Liver (tissue), 9 donors: Measurements from ENCODE around the gene RYR2. TPM values are rescaled to one million over a fixed set of nuclear protein-coding genes. Genes with fewer than 3 reads are reported as not detected.

Source experiments
- DNase-seq: peaks from one replicate; pipeline ENCODE4 v3.0.0-alpha.2; 2017; ENCODE audit warnings: low spot score
- H3K27ac ChIP-seq, 2 donors: one replicate each; pipeline ENCODE4 v1.7.0; 2013; ENCODE audit warnings: inconsistent platforms in 2 of 2, low read length in 2 of 2, control low read depth in 1 of 2, low read depth in 1 of 2, mild to moderate bottlenecking in 1 of 2
- H3K27me3 ChIP-seq, 4 donors: one replicate each; pipeline versions ENCODE4 v1.6.1 to v1.7.0; 2013; ENCODE audit warnings: low read length in 3 of 4, inconsistent platforms in 1 of 4, mild to moderate bottlenecking in 1 of 4, moderate library complexity in 1 of 4; ENCODE audit not compliant: control insufficient read depth in 4 of 4, insufficient read depth in 4 of 4
- H3K36me3 ChIP-seq, 4 donors: one replicate each; pipeline versions ENCODE4 v1.6.1 to v1.7.0; 2013; ENCODE audit warnings: low read length in 3 of 4, mild to moderate bottlenecking in 3 of 4, low read depth in 1 of 4, moderate library complexity in 1 of 4; ENCODE audit not compliant: control insufficient read depth in 4 of 4, insufficient read depth in 3 of 4
- H3K4me1 ChIP-seq, 4 donors: one replicate each; pipeline versions ENCODE4 v1.6.1 to v1.7.0; 2013; ENCODE audit warnings: low read length in 3 of 4, mild to moderate bottlenecking in 3 of 4, moderate library complexity in 1 of 4; ENCODE audit not compliant: control insufficient read depth in 4 of 4, insufficient read depth in 4 of 4
- H3K4me3 ChIP-seq, 3 donors: one replicate each; pipeline versions ENCODE4 v1.6.1 to v1.7.0; 2013; ENCODE audit warnings: low read length in 3 of 3, control low read depth in 1 of 3, low read depth in 1 of 3, mild to moderate bottlenecking in 1 of 3
- H3K9ac ChIP-seq, 2 donors: one replicate each; pipeline ENCODE4 v1.7.0; 2013; ENCODE audit warnings: low read length in 2 of 2, mild to moderate bottlenecking in 2 of 2, moderate library complexity in 2 of 2, control low read depth in 1 of 2, low read depth in 1 of 2
- H3K9me3 ChIP-seq, 4 donors: one replicate each; pipeline versions ENCODE4 v1.6.1 to v1.7.0; 2013; ENCODE audit warnings: low read length in 3 of 4; ENCODE audit not compliant: control insufficient read depth in 4 of 4
- FOXA1 ChIP-seq: IDR thresholded peaks from 2 replicates; pipeline ENCODE4 v1.6.1; 2016; ENCODE audit warnings: antibody characterized with exemption
- GABPA ChIP-seq, 2 donors: IDR thresholded peaks in 1 of 2; conservative IDR thresholded peaks in 1 of 2; 2 replicates each; pipeline ENCODE4 v1.6.1; 2016; ENCODE audit warnings: antibody characterized with exemption in 2 of 2, mild to moderate bottlenecking in 1 of 2, moderate library complexity in 1 of 2
- RAD21 ChIP-seq, 2 donors: IDR thresholded peaks; 2 replicates each; pipeline ENCODE4 v1.6.1; 2016; ENCODE audit warnings: antibody characterized with exemption in 2 of 2, mild to moderate bottlenecking in 2 of 2
- RXRA ChIP-seq, 2 donors: IDR thresholded peaks; 2 replicates each; pipeline ENCODE4 v1.6.1; 2017 to 2018; ENCODE audit warnings: antibody characterized with exemption in 2 of 2, mild to moderate bottlenecking in 1 of 2
- SP1 ChIP-seq: IDR thresholded peaks from 2 replicates; pipeline ENCODE4 v1.6.1; 2018; ENCODE audit warnings: antibody characterized with exemption, mild to moderate bottlenecking
- TAF1 ChIP-seq: conservative IDR thresholded peaks from 2 replicates; pipeline ENCODE4 v1.6.1; 2016; ENCODE audit warnings: antibody characterized with exemption, mild to moderate bottlenecking
- YY1 ChIP-seq: IDR thresholded peaks from 2 replicates; pipeline ENCODE4 v1.6.1; 2016; ENCODE audit warnings: antibody characterized with exemption, mild to moderate bottlenecking
- WGBS: extraction: QIAGEN DNeasy Blood & Tissue Kit; methylation state at CpG from one replicate; pipeline ENCODE4 v1.1.7; 2013; 5-methylcytosine and 5-hydroxymethylcytosine counted together
- polyA plus RNA-seq, 2 donors: library from polyadenylated mRNA; stranded (reverse) in 1 of 2; unstranded in 1 of 2; fragments of 200-250 nt in 1 of 2; fragments of >200 nt in 1 of 2; fragmentation: Nextera tagmentation in 1 of 2; extraction: Ambion mirVana in 1 of 2; gene quantifications; one replicate each; pipeline versions ENCODE4 v1.2.1 to v1.2.3, GENCODE V29; 2013 to 2015
- total RNA-seq, 2 donors: library from RNA; depleted of rRNA; stranded (reverse); fragments of >200 nt; gene quantifications; one replicate each; pipeline ENCODE4 v1.2.3, GENCODE V29; 2014
- TF ChIP-seq, protein P1 (sequence below): IDR thresholded peaks from 2 replicates; pipeline ENCODE4 v1.6.1; 2016; ENCODE audit warnings: antibody characterized with exemption
- TF ChIP-seq, protein P2 (sequence below): IDR thresholded peaks from 2 replicates; pipeline ENCODE4 v1.6.1; 2016; ENCODE audit warnings: antibody characterized with exemption, mild to moderate bottlenecking
- TF ChIP-seq, protein P3 (sequence below): fragments of 150-350 bp; IDR thresholded peaks from 2 replicates; pipeline ENCODE4 v1.5.1; 2017; ENCODE audit warnings: improper control_type of control experiment, low read depth, low read length; ENCODE audit not compliant: missing input control
- TF ChIP-seq, protein P4 (sequence below): IDR thresholded peaks from 2 replicates; pipeline ENCODE4 v1.6.1; 2016; ENCODE audit warnings: antibody characterized with exemption
- donor health status: healthy.
- donor health status: healthy.
- donor health status: healthy.
- donor health status: healthy.
- donor health status: healthy.

Gene RYR2
- total and polyA plus RNA-seq, 4 donors: 0.06 to 0.75 (median 0.31) TPM

DNA sequence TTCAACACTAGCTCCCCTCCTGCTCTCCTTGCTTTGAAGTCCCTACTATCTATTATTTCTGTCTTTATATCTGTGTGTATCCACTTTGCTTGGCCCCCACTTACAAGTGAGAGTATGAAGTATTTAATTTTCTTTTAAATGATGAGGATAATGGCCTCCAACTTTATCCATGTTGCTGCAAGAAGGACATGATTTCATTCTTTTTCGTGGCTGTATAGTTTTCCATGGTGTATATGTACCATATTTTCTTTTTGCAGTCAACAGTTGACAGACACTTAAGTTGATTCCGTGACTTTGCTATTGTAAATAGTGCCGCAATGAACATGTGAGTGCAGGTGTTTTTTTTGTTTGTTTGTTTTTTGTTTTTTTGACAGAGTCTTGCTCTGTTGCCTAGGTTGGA, 483.1 kb downstream of the RYR2 start:
- no peak overlapping the region for H3K4me3 ChIP-seq
- DNase-seq: no peak
- no peak overlapping the region for H3K27ac ChIP-seq
- 73% methylated on average over 3 of the region's 3 CpGs for WGBS
- TF ChIP-seq FOXA1 (no peak), SP1 (no peak), YY1 (no peak)
- H3K9ac ChIP-seq: no peak overlapping the region
- H3K27me3 ChIP-seq: peaks cover 0 to 3% (median 0%) of the 10 kb centered on the region in 4 donors
- peaks cover 0 to 3% (median 0%) of the 10 kb centered on the region in 4 donors for H3K9me3 ChIP-seq
- H3K4me1 ChIP-seq: no peaks in the 10 kb centered on the region
- H3K36me3 ChIP-seq: no peaks in the 10 kb centered on the region

DNA sequence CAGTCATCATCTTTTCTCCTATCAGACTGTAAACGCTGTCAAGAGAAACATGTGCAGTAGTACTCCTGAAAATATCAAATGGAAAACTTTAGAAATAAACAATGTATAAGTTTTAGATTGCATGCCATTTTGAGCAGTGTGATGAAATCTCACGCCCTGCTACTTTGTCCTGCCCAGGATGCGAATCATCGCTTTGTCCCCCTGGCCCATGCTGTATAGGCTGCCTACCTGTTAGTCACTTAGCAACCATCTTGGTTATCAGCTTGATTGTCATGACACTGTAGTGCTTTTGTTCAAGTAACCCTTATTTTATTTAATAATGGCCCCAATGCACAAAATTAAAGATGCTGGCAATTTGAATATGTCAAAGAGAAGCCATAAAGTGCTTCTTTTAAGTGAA, 485.8 kb downstream of the RYR2 start:
- Histone ChIP-seq H3K36me3 (no peaks in the 10 kb centered on the region), H3K4me1 (no peaks in the 10 kb centered on the region), H3K27me3 (peaks cover 0 to 3% (median 0%) of the 10 kb centered on the region in 4 donors), H3K4me3 (no peak overlapping the region), H3K9me3 (peaks cover 0 to 3% (median 0%) of the 10 kb centered on the region in 4 donors), H3K9ac (no peak overlapping the region), H3K27ac (no peak overlapping the region)
- TF ChIP-seq, protein P1, sequence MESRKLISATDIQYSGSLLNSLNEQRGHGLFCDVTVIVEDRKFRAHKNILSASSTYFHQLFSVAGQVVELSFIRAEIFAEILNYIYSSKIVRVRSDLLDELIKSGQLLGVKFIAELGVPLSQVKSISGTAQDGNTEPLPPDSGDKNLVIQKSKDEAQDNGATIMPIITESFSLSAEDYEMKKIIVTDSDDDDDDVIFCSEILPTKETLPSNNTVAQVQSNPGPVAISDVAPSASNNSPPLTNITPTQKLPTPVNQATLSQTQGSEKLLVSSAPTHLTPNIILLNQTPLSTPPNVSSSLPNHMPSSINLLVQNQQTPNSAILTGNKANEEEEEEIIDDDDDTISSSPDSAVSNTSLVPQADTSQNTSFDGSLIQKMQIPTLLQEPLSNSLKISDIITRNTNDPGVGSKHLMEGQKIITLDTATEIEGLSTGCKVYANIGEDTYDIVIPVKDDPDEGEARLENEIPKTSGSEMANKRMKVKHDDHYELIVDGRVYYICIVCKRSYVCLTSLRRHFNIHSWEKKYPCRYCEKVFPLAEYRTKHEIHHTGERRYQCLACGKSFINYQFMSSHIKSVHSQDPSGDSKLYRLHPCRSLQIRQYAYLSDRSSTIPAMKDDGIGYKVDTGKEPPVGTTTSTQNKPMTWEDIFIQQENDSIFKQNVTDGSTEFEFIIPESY: no peak
- 62% methylated on average over 4 of the region's 4 CpGs for WGBS
- no peak for DNase-seq

DNA sequence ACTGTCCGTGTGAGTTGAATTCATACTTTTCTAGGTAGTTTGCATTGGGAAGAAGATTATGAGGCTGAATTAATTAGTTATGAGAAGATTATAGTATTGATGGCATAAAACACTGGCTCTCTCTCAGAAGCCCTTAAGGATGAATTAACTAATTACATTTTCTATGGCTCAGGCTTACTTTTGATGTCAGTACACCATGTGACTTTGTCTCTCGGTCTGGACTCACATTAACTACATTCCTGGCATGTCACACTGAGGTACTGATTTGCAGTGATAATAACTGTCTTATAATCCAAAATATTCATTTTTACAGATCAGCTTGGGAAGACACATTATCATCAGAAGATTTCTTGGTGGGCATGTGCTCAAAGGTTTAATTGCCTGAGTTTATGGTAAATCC, 486.6 kb downstream of the RYR2 start:
- no peak overlapping the region for H3K9ac ChIP-seq
- H3K4me1 ChIP-seq: no peaks in the 10 kb centered on the region
- H3K36me3 ChIP-seq: no peaks in the 10 kb centered on the region
- peaks cover 0 to 3% (median 0%) of the 10 kb centered on the region in 4 donors for H3K27me3 ChIP-seq
- H3K27ac ChIP-seq: no peak overlapping the region
- WGBS: 67% methylated on average over 2 of the region's 2 CpGs
- DNase-seq: no peak
- no peak overlapping the region for H3K4me3 ChIP-seq
- H3K9me3 ChIP-seq: peaks cover 0 to 3% (median 0%) of the 10 kb centered on the region in 4 donors
- TF ChIP-seq RXRA (IDR thresholded peaks at IDR 0.05) (no peak), TAF1 (no peak), RAD21 (IDR thresholded peaks at IDR 0.05) (no peak)

DNA sequence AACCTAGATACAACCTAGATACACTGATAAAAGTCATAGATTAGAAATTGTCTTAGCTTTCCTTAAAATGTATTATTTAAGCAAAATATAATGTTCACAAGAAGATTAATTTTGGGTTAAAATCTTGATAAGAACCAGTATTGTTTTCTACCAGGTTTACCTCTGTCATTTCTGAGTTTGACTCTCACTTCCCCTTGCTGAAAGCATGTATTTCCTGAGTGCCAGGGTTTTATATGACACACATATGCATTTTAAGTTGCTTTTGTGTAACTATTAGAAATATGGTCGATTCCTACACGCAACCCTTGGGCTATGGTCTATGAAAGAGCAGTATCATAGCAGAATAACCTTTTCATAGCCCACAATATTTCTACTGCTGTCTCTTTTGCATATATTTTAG, 497.1 kb downstream of the RYR2 start:
- TF ChIP-seq, protein P2, sequence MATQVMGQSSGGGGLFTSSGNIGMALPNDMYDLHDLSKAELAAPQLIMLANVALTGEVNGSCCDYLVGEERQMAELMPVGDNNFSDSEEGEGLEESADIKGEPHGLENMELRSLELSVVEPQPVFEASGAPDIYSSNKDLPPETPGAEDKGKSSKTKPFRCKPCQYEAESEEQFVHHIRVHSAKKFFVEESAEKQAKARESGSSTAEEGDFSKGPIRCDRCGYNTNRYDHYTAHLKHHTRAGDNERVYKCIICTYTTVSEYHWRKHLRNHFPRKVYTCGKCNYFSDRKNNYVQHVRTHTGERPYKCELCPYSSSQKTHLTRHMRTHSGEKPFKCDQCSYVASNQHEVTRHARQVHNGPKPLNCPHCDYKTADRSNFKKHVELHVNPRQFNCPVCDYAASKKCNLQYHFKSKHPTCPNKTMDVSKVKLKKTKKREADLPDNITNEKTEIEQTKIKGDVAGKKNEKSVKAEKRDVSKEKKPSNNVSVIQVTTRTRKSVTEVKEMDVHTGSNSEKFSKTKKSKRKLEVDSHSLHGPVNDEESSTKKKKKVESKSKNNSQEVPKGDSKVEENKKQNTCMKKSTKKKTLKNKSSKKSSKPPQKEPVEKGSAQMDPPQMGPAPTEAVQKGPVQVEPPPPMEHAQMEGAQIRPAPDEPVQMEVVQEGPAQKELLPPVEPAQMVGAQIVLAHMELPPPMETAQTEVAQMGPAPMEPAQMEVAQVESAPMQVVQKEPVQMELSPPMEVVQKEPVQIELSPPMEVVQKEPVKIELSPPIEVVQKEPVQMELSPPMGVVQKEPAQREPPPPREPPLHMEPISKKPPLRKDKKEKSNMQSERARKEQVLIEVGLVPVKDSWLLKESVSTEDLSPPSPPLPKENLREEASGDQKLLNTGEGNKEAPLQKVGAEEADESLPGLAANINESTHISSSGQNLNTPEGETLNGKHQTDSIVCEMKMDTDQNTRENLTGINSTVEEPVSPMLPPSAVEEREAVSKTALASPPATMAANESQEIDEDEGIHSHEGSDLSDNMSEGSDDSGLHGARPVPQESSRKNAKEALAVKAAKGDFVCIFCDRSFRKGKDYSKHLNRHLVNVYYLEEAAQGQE: no peak
- no peak for TF ChIP-seq GABPA (IDR thresholded peaks at IDR 0.05 in 1 of 2, conservative IDR thresholded peaks at IDR 0.05 in 1 of 2)
- no peak for TF ChIP-seq SP1
- TF ChIP-seq, protein P3, sequence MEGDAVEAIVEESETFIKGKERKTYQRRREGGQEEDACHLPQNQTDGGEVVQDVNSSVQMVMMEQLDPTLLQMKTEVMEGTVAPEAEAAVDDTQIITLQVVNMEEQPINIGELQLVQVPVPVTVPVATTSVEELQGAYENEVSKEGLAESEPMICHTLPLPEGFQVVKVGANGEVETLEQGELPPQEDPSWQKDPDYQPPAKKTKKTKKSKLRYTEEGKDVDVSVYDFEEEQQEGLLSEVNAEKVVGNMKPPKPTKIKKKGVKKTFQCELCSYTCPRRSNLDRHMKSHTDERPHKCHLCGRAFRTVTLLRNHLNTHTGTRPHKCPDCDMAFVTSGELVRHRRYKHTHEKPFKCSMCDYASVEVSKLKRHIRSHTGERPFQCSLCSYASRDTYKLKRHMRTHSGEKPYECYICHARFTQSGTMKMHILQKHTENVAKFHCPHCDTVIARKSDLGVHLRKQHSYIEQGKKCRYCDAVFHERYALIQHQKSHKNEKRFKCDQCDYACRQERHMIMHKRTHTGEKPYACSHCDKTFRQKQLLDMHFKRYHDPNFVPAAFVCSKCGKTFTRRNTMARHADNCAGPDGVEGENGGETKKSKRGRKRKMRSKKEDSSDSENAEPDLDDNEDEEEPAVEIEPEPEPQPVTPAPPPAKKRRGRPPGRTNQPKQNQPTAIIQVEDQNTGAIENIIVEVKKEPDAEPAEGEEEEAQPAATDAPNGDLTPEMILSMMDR: no peak
- TF ChIP-seq, protein P4, sequence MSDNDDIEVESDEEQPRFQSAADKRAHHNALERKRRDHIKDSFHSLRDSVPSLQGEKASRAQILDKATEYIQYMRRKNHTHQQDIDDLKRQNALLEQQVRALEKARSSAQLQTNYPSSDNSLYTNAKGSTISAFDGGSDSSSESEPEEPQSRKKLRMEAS: no peak
- H3K4me3 ChIP-seq: no peak overlapping the region
- DNase-seq: no peak
- 87% methylated on average over 2 of the region's 2 CpGs for WGBS
- H3K27me3 ChIP-seq: peaks cover 0 to 6% (median 0%) of the 10 kb centered on the region in 4 donors
- no peaks in the 10 kb centered on the region for H3K9me3 ChIP-seq
- no peak overlapping the region for H3K9ac ChIP-seq
- no peaks in the 10 kb centered on the region for H3K4me1 ChIP-seq
- H3K27ac ChIP-seq: no peak overlapping the region
- no peaks in the 10 kb centered on the region for H3K36me3 ChIP-seq
